GM12875 (cell line): ENCODE measurements around the gene RNU6-8.

Source experiments
- H3K4me3 ChIP-seq: one replicate; pipeline ENCODE4 v1.5.1; 2011; ENCODE audit warnings: low read depth, low read length, control low read depth
- TF ChIP-seq, protein P1 (sequence below): IDR thresholded peaks from 2 replicates; pipeline ENCODE4 v1.5.1; 2011; ENCODE audit warnings: low read depth, mild to moderate bottlenecking, control low read depth, inconsistent platforms, low read length, moderate library complexity, borderline replicate concordance; ENCODE audit not compliant: insufficient read depth

Gene RNU6-8

DNA sequence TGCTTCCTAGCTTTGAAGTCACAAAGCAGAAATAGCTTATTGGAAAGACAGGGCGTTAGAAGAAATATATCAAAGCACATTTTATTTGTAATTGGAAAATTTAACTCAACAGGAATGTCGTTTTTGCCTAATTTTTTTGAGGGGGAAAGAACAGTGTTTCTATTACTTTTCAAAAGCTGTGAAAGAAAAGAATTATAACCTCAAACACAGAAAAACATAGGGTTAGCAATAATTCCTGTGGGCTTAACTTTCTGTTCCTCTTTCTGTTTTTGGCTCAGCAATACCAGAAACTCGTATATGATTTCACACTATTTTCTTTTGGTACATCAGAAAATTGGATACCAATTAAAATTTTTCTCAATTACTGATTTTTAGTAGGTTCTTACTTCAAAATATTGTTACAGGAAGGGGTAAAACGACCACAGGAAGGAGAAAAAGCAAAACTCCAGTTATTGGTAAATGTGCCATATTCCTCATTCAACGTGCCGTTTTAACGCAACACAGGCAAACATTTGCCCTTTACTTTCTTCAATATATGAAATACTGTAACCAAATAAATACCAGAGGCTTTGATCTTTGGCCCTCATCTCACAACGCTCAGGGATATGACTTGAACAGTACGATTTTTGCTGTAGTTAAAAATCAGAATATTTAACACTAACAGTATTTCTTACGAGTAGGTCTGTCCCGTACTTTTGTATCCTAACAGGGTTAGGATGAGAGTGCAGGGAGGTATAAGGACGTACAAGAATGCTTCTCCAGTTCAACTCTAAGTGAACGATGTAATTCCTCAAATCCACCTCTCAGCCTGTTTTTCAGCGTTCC is 2.5 kb downstream of the RNU6-8 start:
- TF ChIP-seq, protein P1, sequence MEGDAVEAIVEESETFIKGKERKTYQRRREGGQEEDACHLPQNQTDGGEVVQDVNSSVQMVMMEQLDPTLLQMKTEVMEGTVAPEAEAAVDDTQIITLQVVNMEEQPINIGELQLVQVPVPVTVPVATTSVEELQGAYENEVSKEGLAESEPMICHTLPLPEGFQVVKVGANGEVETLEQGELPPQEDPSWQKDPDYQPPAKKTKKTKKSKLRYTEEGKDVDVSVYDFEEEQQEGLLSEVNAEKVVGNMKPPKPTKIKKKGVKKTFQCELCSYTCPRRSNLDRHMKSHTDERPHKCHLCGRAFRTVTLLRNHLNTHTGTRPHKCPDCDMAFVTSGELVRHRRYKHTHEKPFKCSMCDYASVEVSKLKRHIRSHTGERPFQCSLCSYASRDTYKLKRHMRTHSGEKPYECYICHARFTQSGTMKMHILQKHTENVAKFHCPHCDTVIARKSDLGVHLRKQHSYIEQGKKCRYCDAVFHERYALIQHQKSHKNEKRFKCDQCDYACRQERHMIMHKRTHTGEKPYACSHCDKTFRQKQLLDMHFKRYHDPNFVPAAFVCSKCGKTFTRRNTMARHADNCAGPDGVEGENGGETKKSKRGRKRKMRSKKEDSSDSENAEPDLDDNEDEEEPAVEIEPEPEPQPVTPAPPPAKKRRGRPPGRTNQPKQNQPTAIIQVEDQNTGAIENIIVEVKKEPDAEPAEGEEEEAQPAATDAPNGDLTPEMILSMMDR, result no peak
- H3K4me3 ChIP-seq, result peak overlapping the region; percentile 40

DNA sequence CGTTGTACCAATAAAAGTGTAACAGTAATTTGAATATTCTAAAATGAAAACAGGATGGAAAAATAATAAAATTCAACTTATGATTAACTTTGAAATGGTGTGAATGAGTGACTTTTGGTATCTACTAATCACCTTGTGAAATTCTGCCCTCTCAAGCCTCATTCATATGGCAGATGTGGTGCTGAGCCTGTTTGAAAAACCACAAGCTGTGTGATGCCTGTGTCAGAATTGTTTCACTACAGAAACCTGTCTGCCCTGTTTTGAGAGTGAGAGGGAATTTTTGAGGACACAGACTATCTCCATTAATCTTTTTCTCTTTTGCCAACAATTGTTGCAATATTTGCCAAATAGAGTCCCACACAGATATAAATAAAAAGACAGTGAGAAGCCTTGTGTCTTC is 5.2 kb downstream of the RNU6-8 start:
- TF ChIP-seq, protein P1, result no peak
- H3K4me3 ChIP-seq, result no peak overlapping the region

DNA sequence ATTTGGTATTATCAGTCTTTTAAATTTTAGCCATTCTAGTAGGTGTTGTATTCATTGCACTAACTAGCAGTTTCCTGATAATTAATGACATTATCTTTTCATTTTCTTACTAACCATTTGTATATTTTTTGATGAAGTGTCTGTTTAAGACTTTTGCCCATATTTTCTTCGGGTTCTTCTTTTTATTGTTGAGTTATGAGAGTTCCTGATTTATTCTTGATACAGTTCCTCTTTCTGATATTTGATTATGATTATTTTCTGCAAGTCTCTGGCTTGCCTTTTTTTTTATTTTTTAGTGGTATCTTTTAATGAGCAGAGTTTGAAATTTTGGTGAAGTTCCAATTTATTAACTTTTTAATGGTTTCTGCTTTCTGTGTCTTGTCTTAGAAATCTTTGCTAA is 7.4 kb downstream of the RNU6-8 start:
- TF ChIP-seq, protein P1, result no peak
- H3K4me3 ChIP-seq, result no peak overlapping the region

DNA sequence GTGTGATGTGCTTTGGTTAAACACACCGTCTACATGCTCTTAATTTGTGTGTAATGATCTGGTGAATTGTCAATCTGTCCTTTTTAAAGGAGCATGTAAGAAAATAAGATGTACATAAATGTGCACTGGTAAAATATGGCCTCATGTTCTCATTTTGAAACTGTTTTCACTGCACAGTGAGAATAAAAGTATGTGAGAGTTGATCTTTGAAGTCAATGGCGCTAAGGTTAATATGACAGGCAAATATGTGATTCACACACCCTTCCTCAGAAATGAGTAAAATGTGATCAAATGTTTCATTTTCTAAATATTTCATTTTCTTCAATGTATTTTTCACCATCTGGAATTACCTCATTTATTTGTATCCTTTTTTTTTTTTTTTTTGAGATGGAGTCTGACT is 9.5 kb downstream of the RNU6-8 start:
- H3K4me3 ChIP-seq, result no peak overlapping the region
- TF ChIP-seq, protein P1, result no peak

DNA sequence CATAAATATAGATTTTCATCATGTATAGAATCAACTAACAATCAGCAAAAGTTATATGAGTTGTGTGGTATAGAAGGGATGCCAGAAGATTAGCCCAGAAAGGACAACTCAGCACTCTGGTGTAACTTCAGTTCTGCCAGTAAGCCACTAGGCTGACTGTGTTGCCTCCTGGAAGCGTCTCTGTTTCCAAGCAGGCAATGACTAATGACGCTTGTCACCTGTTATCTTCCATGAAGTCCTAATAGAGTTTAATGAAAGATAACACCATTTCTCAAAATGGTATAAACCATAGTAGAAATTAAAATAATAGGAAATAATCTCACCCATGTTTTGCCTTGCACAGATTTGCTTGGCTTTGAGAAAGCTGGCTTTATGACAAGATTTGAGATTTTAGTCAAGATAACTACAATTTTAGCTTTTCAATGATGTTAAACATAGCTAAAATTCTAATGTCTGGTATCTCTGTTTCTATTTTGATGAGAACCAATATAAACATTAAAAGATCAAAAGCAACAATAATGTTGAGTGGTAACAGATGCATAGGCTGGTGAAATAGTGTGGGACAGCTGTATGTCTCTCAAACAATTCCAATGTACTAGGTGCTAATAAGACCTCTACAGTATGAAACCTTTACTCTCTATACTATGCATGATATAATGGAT is 10.2 kb downstream of the RNU6-8 start:
- TF ChIP-seq, protein P1, result no peak
- H3K4me3 ChIP-seq, result no peak overlapping the region

DNA sequence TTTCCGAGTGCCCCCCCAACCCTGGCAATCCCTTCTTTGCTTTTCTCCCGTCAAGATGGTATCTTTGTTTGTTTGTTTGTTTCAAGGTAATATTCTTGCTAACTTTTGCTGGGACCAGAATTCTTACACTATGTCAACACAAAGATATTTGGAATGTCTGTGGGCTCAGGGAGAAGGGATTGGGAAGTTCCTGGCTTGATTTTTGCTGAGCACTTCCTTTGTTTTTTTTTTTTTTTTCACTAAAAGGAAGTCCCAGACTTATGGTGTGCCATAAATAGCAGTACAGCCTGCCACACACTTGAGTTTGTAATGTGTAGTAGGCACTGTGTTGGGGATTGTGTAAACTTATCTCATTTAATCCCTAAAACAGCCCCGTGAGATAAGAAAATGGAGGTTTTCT is 12.4 kb downstream of the RNU6-8 start:
- TF ChIP-seq, protein P1, result no peak
- H3K4me3 ChIP-seq, result no peak overlapping the region

DNA sequence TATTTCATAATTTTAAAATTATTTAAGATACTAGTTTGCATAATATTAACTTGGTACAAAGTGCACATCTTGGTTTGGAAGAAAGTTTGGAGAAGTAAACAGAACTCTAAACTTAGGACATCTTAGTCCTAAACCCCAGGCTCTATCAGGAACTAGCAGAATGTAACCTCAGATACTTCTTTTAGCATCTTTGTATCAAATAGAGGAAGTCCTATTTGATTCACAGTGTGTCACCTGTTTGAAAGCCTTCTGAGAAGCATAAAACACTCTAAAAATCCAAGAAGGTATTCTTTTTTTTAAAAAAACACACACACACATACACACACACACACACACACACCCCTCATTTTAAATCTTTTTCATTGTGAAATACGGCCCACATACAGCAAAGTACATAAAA is 13.3 kb downstream of the RNU6-8 start:
- TF ChIP-seq, protein P1, result no peak
- H3K4me3 ChIP-seq, result no peak overlapping the region
